Measurements from ENCODE around the gene CSTPP1.

GRCh38 chr11:46967962-46968361 lies 31.4 kb downstream of the CSTPP1 start:
- TF ChIP-seq, protein P1, sequence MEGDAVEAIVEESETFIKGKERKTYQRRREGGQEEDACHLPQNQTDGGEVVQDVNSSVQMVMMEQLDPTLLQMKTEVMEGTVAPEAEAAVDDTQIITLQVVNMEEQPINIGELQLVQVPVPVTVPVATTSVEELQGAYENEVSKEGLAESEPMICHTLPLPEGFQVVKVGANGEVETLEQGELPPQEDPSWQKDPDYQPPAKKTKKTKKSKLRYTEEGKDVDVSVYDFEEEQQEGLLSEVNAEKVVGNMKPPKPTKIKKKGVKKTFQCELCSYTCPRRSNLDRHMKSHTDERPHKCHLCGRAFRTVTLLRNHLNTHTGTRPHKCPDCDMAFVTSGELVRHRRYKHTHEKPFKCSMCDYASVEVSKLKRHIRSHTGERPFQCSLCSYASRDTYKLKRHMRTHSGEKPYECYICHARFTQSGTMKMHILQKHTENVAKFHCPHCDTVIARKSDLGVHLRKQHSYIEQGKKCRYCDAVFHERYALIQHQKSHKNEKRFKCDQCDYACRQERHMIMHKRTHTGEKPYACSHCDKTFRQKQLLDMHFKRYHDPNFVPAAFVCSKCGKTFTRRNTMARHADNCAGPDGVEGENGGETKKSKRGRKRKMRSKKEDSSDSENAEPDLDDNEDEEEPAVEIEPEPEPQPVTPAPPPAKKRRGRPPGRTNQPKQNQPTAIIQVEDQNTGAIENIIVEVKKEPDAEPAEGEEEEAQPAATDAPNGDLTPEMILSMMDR (IDR thresholded peaks at IDR 0.05; ENCODE audit: insufficient read depth, low read depth, low read length): no peak
- TF ChIP-seq EZH2 (IDR thresholded peaks at IDR 0.05; ENCODE audit: insufficient read depth, low read length): no peak
